H9 (cell line): ENCODE data around the gene PIGM. TPM values are rescaled to one million over a fixed set of nuclear protein-coding genes. Genes with fewer than 3 reads are reported as not detected.

Experiments
- DNase-seq: peaks from one replicate; pipeline ENCODE4 v3.0.0-alpha.2; 2017
- H2AFZ ChIP-seq: one replicate; pipeline ENCODE4 v1.6.1; 2013; ENCODE audit warnings: mild to moderate bottlenecking, low read length, control low read depth, moderate library complexity
- H2AK5ac ChIP-seq: 2 replicates; pipeline ENCODE4 v1.6.1; 2013; ENCODE audit warnings: low read length, control low read depth, mixed read lengths; ENCODE audit not compliant: insufficient read length
- H2BK120ac ChIP-seq: one replicate; pipeline ENCODE4 v1.6.1; 2013; ENCODE audit warnings: low read depth, mild to moderate bottlenecking, low read length, control low read depth, inconsistent platforms; ENCODE audit not compliant: poor library complexity, severe bottlenecking
- H2BK12ac ChIP-seq: 2 replicates; pipeline ENCODE4 v1.6.1; 2013; ENCODE audit warnings: low read length, control low read depth, mixed read lengths, low read depth; ENCODE audit not compliant: insufficient read length
- H2BK15ac ChIP-seq: 2 replicates; pipeline ENCODE4 v1.6.1; 2013; ENCODE audit warnings: low read depth, low read length, control low read depth
- H2BK20ac ChIP-seq: one replicate; pipeline ENCODE4 v1.6.1; 2013; ENCODE audit warnings: low read depth, mild to moderate bottlenecking, low read length, control low read depth, inconsistent platforms; ENCODE audit not compliant: poor library complexity, severe bottlenecking
- H2BK5ac ChIP-seq: 2 replicates; pipeline ENCODE4 v1.6.1; 2013; ENCODE audit warnings: low read length, control low read depth, mixed read lengths; ENCODE audit not compliant: insufficient read length
- H3K14ac ChIP-seq: 2 replicates; pipeline ENCODE4 v1.6.1; 2013; ENCODE audit warnings: low read length, control low read depth; ENCODE audit not compliant: insufficient read depth
- H3K18ac ChIP-seq: 2 replicates; pipeline ENCODE4 v1.6.1; 2013; ENCODE audit warnings: low read depth, mild to moderate bottlenecking, mixed read lengths, low read length, control low read depth; ENCODE audit not compliant: insufficient read length
- H3K23ac ChIP-seq: 2 replicates; pipeline ENCODE4 v1.6.1; 2013; ENCODE audit warnings: low read length, control low read depth, mixed read lengths, low read depth; ENCODE audit not compliant: insufficient read length
- H3K23me2 ChIP-seq: 2 replicates; pipeline ENCODE4 v1.6.1; 2013; ENCODE audit warnings: low read depth, mild to moderate bottlenecking, mixed read lengths, low read length, control low read depth; ENCODE audit not compliant: insufficient read length, poor library complexity, severe bottlenecking
- H3K27ac ChIP-seq: 2 replicates; pipeline ENCODE4 v1.5.1; 2013; ENCODE audit warnings: low read length, control low read depth, mixed read lengths, low read depth; ENCODE audit not compliant: insufficient read length
- H3K27me3 ChIP-seq: 2 replicates; pipeline ENCODE4 v1.6.1; 2013; ENCODE audit warnings: low read length, control low read depth, inconsistent platforms; ENCODE audit not compliant: insufficient read depth
- H3K4ac ChIP-seq: 2 replicates; pipeline ENCODE4 v1.6.1; 2013; ENCODE audit warnings: low read depth, mild to moderate bottlenecking, control low read depth, inconsistent platforms, low read length, moderate library complexity
- H3K4me1 ChIP-seq: 2 replicates; pipeline ENCODE4 v1.6.1; 2013; ENCODE audit warnings: low read length, control low read depth, inconsistent platforms; ENCODE audit not compliant: insufficient read depth
- H3K4me2 ChIP-seq: 2 replicates; pipeline ENCODE4 v1.6.1; 2013; ENCODE audit warnings: low read length, control low read depth, mixed read lengths; ENCODE audit not compliant: insufficient read length, insufficient read depth
- H3K56ac ChIP-seq: 2 replicates; pipeline ENCODE4 v1.6.1; 2013; ENCODE audit warnings: low read depth, mild to moderate bottlenecking, mixed read lengths, low read length, control low read depth; ENCODE audit not compliant: insufficient read length
- H3K79me1 ChIP-seq: 2 replicates; pipeline ENCODE4 v1.6.1; 2013; ENCODE audit warnings: low read depth, mild to moderate bottlenecking, moderate library complexity, low read length, control low read depth, inconsistent platforms; ENCODE audit not compliant: insufficient read depth, poor library complexity, severe bottlenecking
- H3K79me2 ChIP-seq: 2 replicates; pipeline ENCODE4 v1.6.1; 2013; ENCODE audit warnings: low read length, control low read depth, inconsistent platforms; ENCODE audit not compliant: insufficient read depth
- H3K9ac ChIP-seq: 2 replicates; pipeline ENCODE4 v1.6.1; 2013; ENCODE audit warnings: low read length, control low read depth, mixed read lengths; ENCODE audit not compliant: insufficient read length; ENCODE audit errors: extremely low read depth
- H3K9me3 ChIP-seq: one replicate; pipeline ENCODE4 v1.6.1; 2013; ENCODE audit warnings: low read depth, low read length, inconsistent platforms; ENCODE audit not compliant: control insufficient read depth
- H3T11ph ChIP-seq: one replicate; pipeline ENCODE4 v1.6.1; 2013; ENCODE audit warnings: mild to moderate bottlenecking, low read length, control low read depth, inconsistent platforms
- H4K20me1 ChIP-seq: one replicate; pipeline ENCODE4 v1.6.1; 2013; ENCODE audit not compliant: control insufficient read depth, insufficient read length, insufficient read depth
- H4K5ac ChIP-seq: 2 replicates; pipeline ENCODE4 v1.6.1; 2013; ENCODE audit warnings: low read depth, mild to moderate bottlenecking, mixed read lengths, low read length, control low read depth; ENCODE audit not compliant: insufficient read length
- H4K8ac ChIP-seq: replicated peaks from 2 replicates; pipeline ENCODE4 v1.6.1; 2013; ENCODE audit warnings: low read length, control low read depth, mixed read lengths, low read depth; ENCODE audit not compliant: insufficient read length
- H4K91ac ChIP-seq: 2 replicates; pipeline ENCODE4 v1.6.1; 2013; ENCODE audit warnings: low read depth, mild to moderate bottlenecking, moderate library complexity, mixed read lengths, low read length, control low read depth; ENCODE audit not compliant: insufficient read length
- H3K27ac Mint-ChIP-seq, 3 experiments: 2 replicates in 2 of 3; 3 replicates in 1 of 3; pipeline ENCODE4 v1.8.0; 2020 to 2021; ENCODE audit warnings: mixed read lengths in 3 of 3, mild to moderate bottlenecking in 1 of 3, moderate library complexity in 1 of 3
- H3K27me3 Mint-ChIP-seq: 2 replicates; pipeline ENCODE4 v1.8.0; 2021; ENCODE audit warnings: low read depth, mild to moderate bottlenecking, moderate library complexity, mixed read lengths
- H3K36me3 Mint-ChIP-seq, 3 experiments: 2 replicates in 2 of 3; 3 replicates in 1 of 3; pipeline ENCODE4 v1.8.0; 2020 to 2021; ENCODE audit warnings: low read depth in 3 of 3, mixed read lengths in 3 of 3; ENCODE audit not compliant: insufficient read depth in 1 of 3
- H3K4me1 Mint-ChIP-seq, 2 experiments: 2 replicates each; pipeline ENCODE4 v1.8.0; 2020; ENCODE audit warnings: mixed read lengths in 2 of 2
- H3K4me3 Mint-ChIP-seq, 2 experiments: 2 replicates in 1 of 2; 3 replicates in 1 of 2; pipeline ENCODE4 v1.8.0; 2020 to 2021; ENCODE audit warnings: mild to moderate bottlenecking in 2 of 2, mixed read lengths in 2 of 2, moderate library complexity in 1 of 2
- H3K9me3 Mint-ChIP-seq, 2 experiments: 2 replicates in 1 of 2; 3 replicates in 1 of 2; pipeline ENCODE4 v1.8.0; 2020; ENCODE audit warnings: mild to moderate bottlenecking in 2 of 2, mixed read lengths in 2 of 2, moderate library complexity in 1 of 2
- whole genome bisulfite sequencing: extraction: QIAGEN DNeasy Blood & Tissue Kit; methylation state at CpG from one replicate; pipeline ENCODE4 v1.1.7; 2013; ENCODE audit warnings: missing lambda C conversion rate, low lambda C conversion rate, mixed read lengths; ENCODE audit not compliant: insufficient read length; ENCODE audit errors: extremely low coverage; 5-methylcytosine and 5-hydroxymethylcytosine counted together
- total RNA-seq: library from RNA; stranded (reverse); gene quantifications from 2 replicates; pipeline ENCODE4 v1.2.1, GENCODE V29; 2021
- TF ChIP-seq, protein P1 (sequence below): fragments of 200-600 bp; sonication (generic); conservative IDR thresholded peaks from 3 replicates; pipeline ENCODE4 v1.8.0; 2021; ENCODE audit warnings: antibody characterized with exemption, mild to moderate bottlenecking

Gene PIGM
- total RNA-seq, 1 experiment from 2014 or later: 5.9 TPM

- Histone ChIP-seq H2BK20ac (no peak overlapping the region), H3K27me3 (no peaks in the 10 kb centered on the region), H2BK5ac (no peak overlapping the region), H3K4ac (no peak overlapping the region), H4K5ac (no peak overlapping the region), H2BK120ac (no peak overlapping the region), H3K14ac (no peak overlapping the region), H3K79me2 (no peaks in the 10 kb centered on the region), H2AK5ac (no peak overlapping the region), H3K23me2 (no peaks in the 10 kb centered on the region), H4K20me1 (no peaks in the 10 kb centered on the region), H2BK12ac (no peak overlapping the region), H3K9me3 (no peaks in the 10 kb centered on the region), H2BK15ac (no peak overlapping the region), H2AFZ (no peak overlapping the region), H4K91ac (no peak overlapping the region), H4K8ac (no peak overlapping the region), H3T11ph (no peak overlapping the region), H3K27ac (no peak overlapping the region), H3K4me2 (no peak overlapping the region), H3K56ac (no peak overlapping the region), H3K79me1 (no peaks in the 10 kb centered on the region), H3K9ac (no peak overlapping the region), H3K23ac (no peak overlapping the region), H3K18ac (no peak overlapping the region), H3K4me1 (no peaks in the 10 kb centered on the region)
- Mint-ChIP-seq H3K27me3 (peaks cover 10% of the 10 kb centered on the region), H3K4me1 (no peaks in the 10 kb centered on the region), H3K9me3 (no peaks in the 10 kb centered on the region), H3K4me3 (no peak overlapping the region), H3K27ac (no peak overlapping the region), H3K36me3 (no peaks in the 10 kb centered on the region)
- DNase-seq: no peak
- WGBS: no CpG with 5 or more reads among the region's 1 CpG
- TF ChIP-seq, protein P1, sequence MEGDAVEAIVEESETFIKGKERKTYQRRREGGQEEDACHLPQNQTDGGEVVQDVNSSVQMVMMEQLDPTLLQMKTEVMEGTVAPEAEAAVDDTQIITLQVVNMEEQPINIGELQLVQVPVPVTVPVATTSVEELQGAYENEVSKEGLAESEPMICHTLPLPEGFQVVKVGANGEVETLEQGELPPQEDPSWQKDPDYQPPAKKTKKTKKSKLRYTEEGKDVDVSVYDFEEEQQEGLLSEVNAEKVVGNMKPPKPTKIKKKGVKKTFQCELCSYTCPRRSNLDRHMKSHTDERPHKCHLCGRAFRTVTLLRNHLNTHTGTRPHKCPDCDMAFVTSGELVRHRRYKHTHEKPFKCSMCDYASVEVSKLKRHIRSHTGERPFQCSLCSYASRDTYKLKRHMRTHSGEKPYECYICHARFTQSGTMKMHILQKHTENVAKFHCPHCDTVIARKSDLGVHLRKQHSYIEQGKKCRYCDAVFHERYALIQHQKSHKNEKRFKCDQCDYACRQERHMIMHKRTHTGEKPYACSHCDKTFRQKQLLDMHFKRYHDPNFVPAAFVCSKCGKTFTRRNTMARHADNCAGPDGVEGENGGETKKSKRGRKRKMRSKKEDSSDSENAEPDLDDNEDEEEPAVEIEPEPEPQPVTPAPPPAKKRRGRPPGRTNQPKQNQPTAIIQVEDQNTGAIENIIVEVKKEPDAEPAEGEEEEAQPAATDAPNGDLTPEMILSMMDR: no peak
These were observed 12.9 kb downstream of the PIGM start for GRCh38 chr1:160018900-160019299.
